ENCODE data around the gene MASP1. TPM values are rescaled to one million over a fixed set of nuclear protein-coding genes. Genes with fewer than 3 reads are reported as not detected.

Gene MASP1
- total and polyA plus RNA-seq, 2 of the 4 experiments (the other 2 are of a cell fraction), result 13.1 to 16.2 TPM

DNA sequence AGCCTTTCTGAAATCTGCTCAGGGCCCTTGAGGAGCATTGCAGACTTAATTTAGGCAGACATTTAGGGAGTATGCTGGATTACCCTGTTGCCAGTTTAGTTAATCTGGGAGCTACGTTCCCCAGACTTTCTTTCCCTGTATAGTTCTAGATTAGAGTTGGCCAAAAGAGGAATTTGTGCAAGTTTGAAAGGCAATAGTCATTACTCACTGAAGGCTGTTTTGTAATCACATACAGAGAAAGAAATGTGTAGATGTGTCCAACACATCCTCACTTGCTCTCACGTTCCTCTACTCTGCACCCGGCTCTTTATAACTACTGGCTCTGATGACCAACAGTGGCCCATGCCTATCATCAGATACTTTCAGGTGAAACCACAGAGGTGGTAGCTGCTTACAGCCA, 24.2 kb downstream of the MASP1 start:
- intact Hi-C loops (cut with micrococcal nuclease), result no loop called here
- Histone ChIP-seq H3K79me1 (ENCODE audit: low read depth in 1 of 2, low read length in 2 of 2) (no peaks in the 10 kb centered on the region), H2BK15ac (ENCODE audit: low read depth, low read length) (peak overlapping the region; percentile 26; the same call in 2 of the 3 replicates), H3K9ac (ENCODE audit: low read depth, low read length) (no peak overlapping the region), H3K4me1 (ENCODE audit: control insufficient read depth, insufficient read depth, low read length) (peaks cover 21% of the 10 kb centered on the region), H4K8ac (ENCODE audit: low read depth in 2 of 2, low read length in 2 of 2) (peak overlapping the region in 1 of 2 experiments; percentile 30; a peak in 1 of 4 replicates), H2BK120ac (ENCODE audit: low read depth, low read length) (peak overlapping the region; percentile 96), H3K27me3 (ENCODE audit: control insufficient read depth, insufficient read depth, low read length) (no peaks in the 10 kb centered on the region), H4K20me1 (ENCODE audit: insufficient read depth, low read length) (no peaks in the 10 kb centered on the region), H3K27ac (ENCODE audit: insufficient read depth, low read length) (no peak overlapping the region), H3K56ac (ENCODE audit: extremely low read depth, insufficient read depth, low read length) (no peak overlapping the region), H2BK5ac (ENCODE audit: low read depth, low read length, poor library complexity, severe bottlenecking) (peak overlapping the region; percentile 3), H3K9me1 (ENCODE audit: insufficient read depth, low read length) (peaks cover 8% of the 10 kb centered on the region; the same call in 1 of the 2 replicates), H4K91ac (ENCODE audit: insufficient read depth, low read depth, low read length) (peak overlapping the region; percentile 54), H2BK20ac (ENCODE audit: low read depth, low read length) (peak overlapping the region; percentile 52; the same call in 1 of the 2 replicates), H3K9me3 (ENCODE audit: control insufficient read depth, insufficient read depth, low read length) (peaks cover 7% of the 10 kb centered on the region), H3K14ac (replicated peaks; ENCODE audit: low read depth, low read length) (peak overlapping the region; percentile 47), H3K23ac (ENCODE audit: low read depth, low read length) (no peak overlapping the region), H2AFZ (replicated peaks; ENCODE audit: low read length, poor library complexity) (no peak overlapping the region), H3K18ac (ENCODE audit: low read depth, low read length) (peak overlapping the region; percentile 54), H3K4me3 (ENCODE audit: insufficient read depth, low read depth, low read length) (no peak overlapping the region), H3K4ac (ENCODE audit: low read depth, low read length) (peak overlapping the region; percentile 60), H3K4me2 (ENCODE audit: low read depth, low read length) (no peak overlapping the region), H3K36me3 (ENCODE audit: control insufficient read depth, insufficient read depth, low read length) (peaks cover 4% of the 10 kb centered on the region), H2AK5ac (ENCODE audit: low read depth, low read length) (0 out of 2 replicates have a peak overlapping the region, but pooled peaks have one; percentile 20), H2AK9ac (replicated peaks; ENCODE audit: low read depth, low read length, poor library complexity) (no peak overlapping the region), H4K5ac (ENCODE audit: low read depth, low read length) (peak overlapping the region; percentile 31; the same call in 1 of the 2 replicates)
- BruUV-seq (replicated peaks), result no TSS peak
- ChIA-PET CTCF (interaction anchor here (0.6 to 1.1 kb wide), 3 partner anchors 8 to 202 kb away, joined by 3 to 4 read pairs (median 3); no protein-coding TSS in a partner anchor), POLR2A (ENCODE audit: unreplicated experiment) (no interaction called here)
- in situ Hi-C loops (cut with MboI; ENCODE audit: low sequenced_read_pairs), result no loop called here
- TF ChIP-seq, protein P1, sequence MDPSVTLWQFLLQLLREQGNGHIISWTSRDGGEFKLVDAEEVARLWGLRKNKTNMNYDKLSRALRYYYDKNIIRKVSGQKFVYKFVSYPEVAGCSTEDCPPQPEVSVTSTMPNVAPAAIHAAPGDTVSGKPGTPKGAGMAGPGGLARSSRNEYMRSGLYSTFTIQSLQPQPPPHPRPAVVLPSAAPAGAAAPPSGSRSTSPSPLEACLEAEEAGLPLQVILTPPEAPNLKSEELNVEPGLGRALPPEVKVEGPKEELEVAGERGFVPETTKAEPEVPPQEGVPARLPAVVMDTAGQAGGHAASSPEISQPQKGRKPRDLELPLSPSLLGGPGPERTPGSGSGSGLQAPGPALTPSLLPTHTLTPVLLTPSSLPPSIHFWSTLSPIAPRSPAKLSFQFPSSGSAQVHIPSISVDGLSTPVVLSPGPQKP (IDR thresholded peaks at IDR 0.05; ENCODE audit: borderline replicate concordance, low read depth, low read length), result no peak
- TF ChIP-seq CHD1 (IDR thresholded peaks at IDR 0.05; ENCODE audit: low read depth, low read length), result no peak
- TF ChIP-seq RFX5 (IDR thresholded peaks at IDR 0.05; ENCODE audit: low read depth, low read length), result no peak
- no peak for TF ChIP-seq MXI1 (IDR thresholded peaks at IDR 0.05; ENCODE audit: borderline replicate concordance, low read depth, low read length)
- TF ChIP-seq RCOR1 (IDR thresholded peaks at IDR 0.05; ENCODE audit: insufficient replicate concordance, low read length), result no peak
- no peak for TF ChIP-seq SMC3 (IDR thresholded peaks at IDR 0.05; ENCODE audit: low read depth, low read length)
- no peak for TF ChIP-seq MAZ (IDR thresholded peaks at IDR 0.05; ENCODE audit: borderline replicate concordance, low read depth, low read length)
- TF ChIP-seq MAFK (IDR thresholded peaks at IDR 0.05; ENCODE audit: low read depth, low read length), result no peak
- no peak for TF ChIP-seq FOS (IDR thresholded peaks at IDR 0.05; ENCODE audit: low read depth, low read length)
- no peak for TF ChIP-seq CEBPB (IDR thresholded peaks at IDR 0.05; ENCODE audit: low read depth, low read length)
- TF ChIP-seq, protein P2, sequence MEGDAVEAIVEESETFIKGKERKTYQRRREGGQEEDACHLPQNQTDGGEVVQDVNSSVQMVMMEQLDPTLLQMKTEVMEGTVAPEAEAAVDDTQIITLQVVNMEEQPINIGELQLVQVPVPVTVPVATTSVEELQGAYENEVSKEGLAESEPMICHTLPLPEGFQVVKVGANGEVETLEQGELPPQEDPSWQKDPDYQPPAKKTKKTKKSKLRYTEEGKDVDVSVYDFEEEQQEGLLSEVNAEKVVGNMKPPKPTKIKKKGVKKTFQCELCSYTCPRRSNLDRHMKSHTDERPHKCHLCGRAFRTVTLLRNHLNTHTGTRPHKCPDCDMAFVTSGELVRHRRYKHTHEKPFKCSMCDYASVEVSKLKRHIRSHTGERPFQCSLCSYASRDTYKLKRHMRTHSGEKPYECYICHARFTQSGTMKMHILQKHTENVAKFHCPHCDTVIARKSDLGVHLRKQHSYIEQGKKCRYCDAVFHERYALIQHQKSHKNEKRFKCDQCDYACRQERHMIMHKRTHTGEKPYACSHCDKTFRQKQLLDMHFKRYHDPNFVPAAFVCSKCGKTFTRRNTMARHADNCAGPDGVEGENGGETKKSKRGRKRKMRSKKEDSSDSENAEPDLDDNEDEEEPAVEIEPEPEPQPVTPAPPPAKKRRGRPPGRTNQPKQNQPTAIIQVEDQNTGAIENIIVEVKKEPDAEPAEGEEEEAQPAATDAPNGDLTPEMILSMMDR (conservative IDR thresholded peaks at IDR 0.05; ENCODE audit: low read depth, low read length), result no peak
- TF ChIP-seq NFE2L2 (IDR thresholded peaks at IDR 0.05; ENCODE audit: low read depth, low read length), result no peak
- no CpG with 5 or more reads among the region's 3 CpGs for WGBS, 2 experiments (ENCODE audit: extremely low coverage in 2 of 2, insufficient read length in 1 of 2)
- dilution Hi-C loops (cut with HindIII; ENCODE audit: low sequenced_read_pairs, unreplicated experiment), result no loop called here
- ATAC-seq (ENCODE audit: low read depth) (no peak), DNase-seq (no peak)

Data from IMR-90 (cell line).